BLaER1 (cell line): ENCODE data around the gene ABCF2.

ENCODE experiments used
- H3K27ac ChIP-seq: shearing (Covaris generic); formaldehyde crosslinking; 2 replicates; pipeline ENCODE4 v1.8.1; 2022
- H3K27me3 ChIP-seq: shearing (Covaris generic); formaldehyde crosslinking; 2 replicates; pipeline ENCODE4 v1.8.1; 2022
- H3K36me3 ChIP-seq: shearing (Covaris generic); formaldehyde crosslinking; 2 replicates; pipeline ENCODE4 v1.8.1; 2022
- H3K4me1 ChIP-seq: shearing (Covaris generic); formaldehyde crosslinking; 2 replicates; pipeline ENCODE4 v1.8.1; 2022
- H3K4me2 ChIP-seq: shearing (Covaris generic); formaldehyde crosslinking; 2 replicates; pipeline ENCODE4 v1.8.1; 2022
- H3K4me3 ChIP-seq: shearing (Covaris generic); formaldehyde crosslinking; 2 replicates; pipeline ENCODE4 v1.8.1; 2022
- H3K9ac ChIP-seq: shearing (Covaris generic); formaldehyde crosslinking; 2 replicates; pipeline ENCODE4 v1.8.1; 2022
- H3K9me3 ChIP-seq: shearing (Covaris generic); formaldehyde crosslinking; 2 replicates; pipeline ENCODE4 v1.8.1; 2022
- H4K20me1 ChIP-seq: shearing (Covaris generic); formaldehyde crosslinking; 2 replicates; pipeline ENCODE4 v1.8.1; 2022
- Cebpa-rat ChIP-seq: shearing (Covaris generic); IDR thresholded peaks from 2 replicates; pipeline ENCODE4 v1.8.1; 2022

ABCF2 gene

GRCh38 chr7:151254316-151254715, 27.3 kb upstream of the ABCF2 start:
- Histone ChIP-seq H3K9me3 (no peaks in the 10 kb centered on the region), H3K9ac (no peak overlapping the region), H3K36me3 (no peaks in the 10 kb centered on the region), H3K27me3 (peaks cover 88% of the 10 kb centered on the region), H3K27ac (no peak overlapping the region), H4K20me1 (peaks cover 58% of the 10 kb centered on the region), H3K4me1 (peaks cover 20% of the 10 kb centered on the region), H3K4me3 (no peak overlapping the region), H3K4me2 (no peak overlapping the region)
- no peak for TF ChIP-seq Cebpa-rat

- Histone ChIP-seq H3K27me3 (peaks cover 99% of the 10 kb centered on the region), H4K20me1 (peaks cover 68% of the 10 kb centered on the region), H3K9me3 (no peaks in the 10 kb centered on the region), H3K4me1 (peaks cover 29% of the 10 kb centered on the region), H3K4me3 (no peak overlapping the region), H3K27ac (no peak overlapping the region), H3K4me2 (no peak overlapping the region), H3K36me3 (no peaks in the 10 kb centered on the region), H3K9ac (no peak overlapping the region)
- TF ChIP-seq Cebpa-rat, result no peak
Measured at GRCh38 chr7:151252961-151253711, 26.1 kb upstream of the ABCF2 start.

GRCh38 chr7:151252561-151252835, 25.5 kb upstream of the ABCF2 start:
- Histone ChIP-seq H3K4me2 (no peak overlapping the region; the same call in 1 of the 2 replicates), H4K20me1 (peaks cover 74% of the 10 kb centered on the region), H3K9me3 (no peaks in the 10 kb centered on the region), H3K4me1 (peaks cover 36% of the 10 kb centered on the region), H3K27me3 (peaks cover 100% of the 10 kb centered on the region), H3K27ac (no peak overlapping the region), H3K36me3 (no peaks in the 10 kb centered on the region), H3K4me3 (peak overlapping the region; percentile 71; the same call in 1 of the 2 replicates), H3K9ac (no peak overlapping the region)
- TF ChIP-seq Cebpa-rat, result no peak

DNA sequence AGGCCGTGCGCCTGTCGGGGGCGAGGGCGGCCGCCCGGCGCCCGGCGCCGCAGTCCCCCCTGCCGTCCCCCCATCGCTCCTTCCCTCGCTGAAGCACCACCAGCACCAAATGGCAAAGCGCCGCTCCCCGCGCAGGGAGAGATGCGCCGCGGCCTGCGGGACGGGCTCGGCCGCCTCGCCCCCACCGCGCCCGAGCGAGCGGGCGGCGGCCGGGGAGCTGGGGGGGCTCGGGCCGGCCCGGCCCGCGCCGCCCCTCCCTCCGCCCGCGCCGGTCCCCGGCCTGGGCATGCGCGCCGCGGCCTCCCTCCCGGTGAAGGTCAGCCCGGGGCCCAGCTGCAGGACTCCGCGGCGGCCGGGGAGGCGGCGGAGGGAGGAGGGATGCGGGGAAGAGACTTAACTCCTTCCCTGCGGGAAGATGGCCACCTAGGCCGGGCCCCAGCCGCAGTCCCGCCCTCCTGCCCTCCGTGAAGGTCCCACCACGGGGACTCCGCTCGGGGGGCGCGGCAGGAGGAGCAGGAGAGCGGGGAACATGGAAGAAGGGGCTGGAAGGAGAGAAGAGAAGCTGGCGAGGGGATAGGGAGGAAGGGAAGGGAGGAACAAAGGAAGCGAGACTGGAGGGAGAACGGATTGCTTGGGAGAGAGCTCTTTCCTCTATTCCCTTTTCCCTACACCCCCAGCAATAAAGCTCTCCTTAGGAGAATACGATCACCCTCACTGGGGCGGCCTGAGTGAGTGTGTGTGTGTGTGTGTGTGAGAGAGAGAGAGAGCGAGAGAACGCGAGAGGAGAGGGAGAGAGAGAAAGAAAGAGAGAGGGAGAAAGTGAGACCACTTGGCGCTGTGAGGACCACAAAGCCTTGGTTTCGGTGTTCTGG, 24.9 kb upstream of the ABCF2 start:
- no peak for TF ChIP-seq Cebpa-rat
- Histone ChIP-seq H3K4me1 (peaks cover 42% of the 10 kb centered on the region), H3K4me3 (peak overlapping the region; percentile 71), H3K9ac (peak overlapping the region; percentile 58), H3K9me3 (no peaks in the 10 kb centered on the region), H3K4me2 (peak overlapping the region; percentile 87), H4K20me1 (peaks cover 80% of the 10 kb centered on the region), H3K27ac (no peak overlapping the region), H3K36me3 (no peaks in the 10 kb centered on the region), H3K27me3 (peaks cover 100% of the 10 kb centered on the region)

- Histone ChIP-seq H3K27ac (no peak overlapping the region), H3K27me3 (peaks cover 100% of the 10 kb centered on the region), H3K4me2 (peak overlapping the region; percentile 87), H3K4me1 (peaks cover 42% of the 10 kb centered on the region), H4K20me1 (peaks cover 86% of the 10 kb centered on the region), H3K9ac (peak overlapping the region; percentile 58; the same call in 1 of the 2 replicates), H3K36me3 (no peaks in the 10 kb centered on the region), H3K9me3 (no peaks in the 10 kb centered on the region), H3K4me3 (peak overlapping the region; percentile 71)
- no peak for TF ChIP-seq Cebpa-rat
Measured at GRCh38 chr7:151251328-151251688, 24.3 kb upstream of the ABCF2 start.

DNA sequence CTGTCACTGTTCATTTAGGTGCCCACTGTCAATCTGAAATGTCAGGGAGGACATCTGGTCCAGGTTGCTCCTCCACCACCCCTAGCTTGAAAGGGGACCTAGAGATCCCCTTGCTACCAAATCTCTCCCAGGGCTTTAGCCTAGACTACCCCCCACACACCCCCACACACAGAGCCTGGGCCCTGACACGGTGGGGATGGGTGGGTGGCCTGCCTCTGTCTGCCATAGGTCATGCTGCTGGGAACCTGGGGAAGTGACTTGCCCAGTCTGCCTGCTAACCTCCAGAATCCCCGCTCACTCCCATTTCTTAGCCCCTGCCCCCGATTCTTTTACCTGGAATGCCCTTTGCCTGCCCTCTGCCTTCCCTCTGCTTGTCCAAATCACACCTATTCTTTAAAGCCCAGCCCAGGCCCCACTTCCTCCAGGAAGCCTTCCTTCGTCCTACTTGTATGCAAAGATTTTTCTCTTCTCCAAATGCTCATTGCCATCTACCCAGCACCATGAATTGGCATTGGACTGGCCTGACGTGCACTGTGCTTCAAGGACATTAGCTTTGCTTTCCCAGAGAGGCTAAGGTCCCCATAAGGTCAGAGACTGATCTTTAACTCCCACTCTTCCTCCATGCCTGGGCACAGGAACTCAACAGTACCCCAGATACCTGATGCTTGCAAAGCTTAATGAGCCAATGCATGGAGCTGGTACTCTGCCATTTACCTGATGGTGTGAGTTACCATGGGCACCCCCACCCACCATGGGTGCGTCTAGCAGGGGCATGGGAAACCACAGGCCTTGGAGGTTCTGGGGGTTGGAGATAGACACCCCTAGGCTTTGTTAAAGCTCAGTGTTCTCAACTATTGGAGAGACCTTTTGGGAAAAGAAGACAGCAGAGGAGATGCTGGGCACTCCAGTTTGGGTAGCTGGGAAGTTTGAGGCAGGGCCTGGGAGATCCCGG, 23.5 kb upstream of the ABCF2 start:
- H3K9ac ChIP-seq, result no peak overlapping the region
- peaks cover 91% of the 10 kb centered on the region for H4K20me1 ChIP-seq
- no peaks in the 10 kb centered on the region for H3K9me3 ChIP-seq
- TF ChIP-seq Cebpa-rat, result no peak
- H3K4me2 ChIP-seq, result no peak overlapping the region
- H3K36me3 ChIP-seq, result no peaks in the 10 kb centered on the region
- no peak overlapping the region for H3K27ac ChIP-seq
- peaks cover 100% of the 10 kb centered on the region for H3K27me3 ChIP-seq
- H3K4me3 ChIP-seq, result no peak overlapping the region
- peaks cover 45% of the 10 kb centered on the region for H3K4me1 ChIP-seq

DNA sequence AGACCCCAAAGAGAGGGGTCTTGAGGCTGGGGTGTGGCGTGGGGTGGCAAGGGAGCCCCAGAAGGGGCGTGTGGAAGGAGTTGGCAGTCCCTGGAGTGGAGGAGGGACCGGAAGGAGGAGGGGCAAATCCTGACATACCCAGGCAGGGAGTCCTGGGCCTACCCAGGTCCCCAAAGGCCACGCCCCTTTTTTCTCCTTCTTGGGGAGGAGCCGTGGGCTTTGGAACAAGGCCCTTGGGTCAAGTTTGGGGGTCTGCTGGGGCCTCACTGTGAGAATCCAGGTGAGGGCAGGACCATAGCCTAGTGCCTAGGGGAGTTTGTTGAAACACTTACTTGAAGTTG, 22.7 kb upstream of the ABCF2 start:
- Histone ChIP-seq H3K27me3 (peaks cover 100% of the 10 kb centered on the region), H3K4me1 (peaks cover 52% of the 10 kb centered on the region), H3K36me3 (no peaks in the 10 kb centered on the region), H3K4me3 (no peak overlapping the region), H3K9ac (no peak overlapping the region), H3K27ac (no peak overlapping the region), H4K20me1 (peaks cover 91% of the 10 kb centered on the region), H3K4me2 (peak overlapping the region; percentile 94), H3K9me3 (no peaks in the 10 kb centered on the region)
- TF ChIP-seq Cebpa-rat, result no peak

DNA sequence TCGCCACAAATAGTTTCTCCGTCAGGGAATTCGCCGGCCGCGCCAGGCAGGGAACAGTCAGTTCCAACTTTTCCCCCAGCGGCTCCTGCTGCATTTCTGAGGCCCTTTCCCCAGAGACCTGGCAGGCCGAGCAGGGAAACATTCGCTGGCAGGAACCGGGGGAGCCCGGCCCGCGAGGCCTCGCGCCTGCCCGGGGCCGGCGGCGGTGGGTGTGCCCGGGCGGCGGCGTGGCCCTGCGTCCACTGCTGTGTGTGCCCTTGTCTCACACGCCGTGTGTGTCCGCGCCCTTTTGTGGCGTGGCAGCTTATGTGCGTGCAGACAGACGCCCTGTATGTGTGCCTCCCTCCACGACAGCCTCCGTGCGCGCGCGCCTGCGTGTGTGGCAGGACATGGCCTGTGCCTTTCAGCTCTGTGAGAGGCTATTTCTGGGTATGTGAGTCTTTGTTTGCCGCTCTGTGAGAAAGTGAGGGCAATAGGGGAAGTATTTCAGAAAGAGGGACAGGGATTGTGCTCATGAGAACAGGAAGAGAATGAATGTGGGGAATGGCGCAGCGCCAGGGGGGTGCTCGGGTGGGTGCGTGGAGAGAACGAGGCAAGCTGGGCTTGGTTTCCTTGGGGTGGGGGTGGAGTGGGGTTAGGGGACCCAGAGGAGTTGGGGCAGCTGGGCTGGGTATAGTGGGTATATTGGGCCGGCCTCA, 22.2 kb upstream of the ABCF2 start:
- peaks cover 100% of the 10 kb centered on the region for H3K27me3 ChIP-seq
- H4K20me1 ChIP-seq, result peaks cover 90% of the 10 kb centered on the region
- peaks cover 57% of the 10 kb centered on the region for H3K4me1 ChIP-seq
- H3K4me3 ChIP-seq, result peak overlapping the region; percentile 66
- H3K9me3 ChIP-seq, result no peaks in the 10 kb centered on the region
- H3K27ac ChIP-seq, result no peak overlapping the region
- no peaks in the 10 kb centered on the region for H3K36me3 ChIP-seq
- no peak for TF ChIP-seq Cebpa-rat
- peak overlapping the region; percentile 94 for H3K4me2 ChIP-seq
- H3K9ac ChIP-seq, result peak overlapping the region; percentile 59; the same call in 1 of the 2 replicates
